Gastrocnemius medialis (tissue), 4 donors: ENCODE results near the gene C19orf25.

Experiments
- CTCF ChIP-seq, 5 experiments: fragments of 450-650 bp in 3 of 5; fragments of 200-600 bp in 2 of 5; sonication (generic) in 2 of 5; IDR thresholded peaks in 4 of 5; conservative IDR thresholded peaks in 1 of 5; 1 replicate in 4 of 5; 2 replicates in 1 of 5; pipeline ENCODE4 v1.5.1; 2016 to 2019; ENCODE audit warnings: antibody characterized with exemption in 5 of 5, mild to moderate bottlenecking in 3 of 5, moderate library complexity in 3 of 5
- POLR2A ChIP-seq, 2 donors: fragments of 450-650 bp; IDR thresholded peaks; one replicate each; pipeline ENCODE4 v1.6.1; 2017; ENCODE audit warnings: antibody characterized with exemption in 2 of 2, mild to moderate bottlenecking in 2 of 2, moderate library complexity in 2 of 2

GRCh38 chr19:1526066-1526778, 47.2 kb upstream of the C19orf25 start:
- no peak for TF ChIP-seq CTCF (IDR thresholded peaks at IDR 0.05 in 4 of 5, conservative IDR thresholded peaks at IDR 0.05 in 1 of 5)
- no peak for TF ChIP-seq POLR2A (IDR thresholded peaks at IDR 0.05)
